Measurements from ENCODE around the gene MAP3K15.

The MAP3K15 gene

GRCh38 chrX:19514791-19515614 is at the start of gene MAP3K15:
TSS of gene MAP3K15 (minus strand) at chrX:19515508. CDS start at chrX:19515261, 247 bp downstream.
- DNase-seq: peak; percentile 4

GRCh38 chrX:19564606-19565005 is 49.3 kb upstream of the MAP3K15 start:
- DNase-seq: no peak

- no peak for DNase-seq
These were observed 48.4 kb upstream of the MAP3K15 start for GRCh38 chrX:19563746-19564145.

GRCh38 chrX:19563327-19563726 is 48.0 kb upstream of the MAP3K15 start:
- no peak for DNase-seq

- DNase-seq: no peak
These were observed 45.3 kb upstream of the MAP3K15 start for GRCh38 chrX:19560611-19561010.

- DNase-seq: no peak
These were observed 42.5 kb upstream of the MAP3K15 start for GRCh38 chrX:19557822-19558221.

- DNase-seq: no peak
These were observed 40.9 kb upstream of the MAP3K15 start for GRCh38 chrX:19556202-19556601.

GRCh38 chrX:19555683-19556082 is 40.4 kb upstream of the MAP3K15 start:
- no peak for DNase-seq

GRCh38 chrX:19555236-19555635 is 39.9 kb upstream of the MAP3K15 start:
- no peak for DNase-seq

- DNase-seq: no peak
These were observed 39.5 kb upstream of the MAP3K15 start for GRCh38 chrX:19554786-19555185.

GRCh38 chrX:19552793-19553192 is 37.5 kb upstream of the MAP3K15 start:
- DNase-seq: no peak

- DNase-seq: no peak
These were observed 34.5 kb upstream of the MAP3K15 start for GRCh38 chrX:19549838-19550237.

- no peak for DNase-seq
These were observed 33.6 kb upstream of the MAP3K15 start for GRCh38 chrX:19548934-19549333.

GRCh38 chrX:19548279-19548678 is 33.0 kb upstream of the MAP3K15 start:
- DNase-seq: no peak

- no peak for DNase-seq
These were observed 30.3 kb upstream of the MAP3K15 start for GRCh38 chrX:19545651-19546050.

GRCh38 chrX:19544693-19545305 is 29.5 kb upstream of the MAP3K15 start:
- DNase-seq: no peak

GRCh38 chrX:19543951-19544381 is 28.7 kb upstream of the MAP3K15 start:
- DNase-seq: no peak

- no peak for DNase-seq
These were observed 27.9 kb upstream of the MAP3K15 start for GRCh38 chrX:19543020-19543715.

GRCh38 chrX:19541931-19542330 is 26.6 kb upstream of the MAP3K15 start:
- DNase-seq: no peak

GRCh38 chrX:19541196-19541595 is 25.9 kb upstream of the MAP3K15 start:
- no peak for DNase-seq

- no peak for DNase-seq
These were observed 24.8 kb upstream of the MAP3K15 start for GRCh38 chrX:19540076-19540475.

GRCh38 chrX:19539665-19540064 is 24.4 kb upstream of the MAP3K15 start:
- DNase-seq: no peak

- DNase-seq: no peak
These were observed 20.2 kb upstream of the MAP3K15 start for GRCh38 chrX:19535476-19535875.

GRCh38 chrX:19532709-19533108 is 17.4 kb upstream of the MAP3K15 start:
- DNase-seq: no peak
